ENCODE data around the gene MPZL3.
A peak's percentile ranks its signal among the peaks of the same experiment; 100 is the strongest.
"Not testable (repeated sequence)": the region's sequence is repeated elsewhere in the genome, so short reads cannot be mapped to it uniquely, and the experiment has no call there.

Gene MPZL3

GRCh38 chr11:118194835-118195627, 57.1 kb downstream of the MPZL3 start:
- DNase-seq (ENCODE audit: low read depth), result peak; percentile 80
- peak overlapping the region; percentile 36 for H3K9ac ChIP-seq (ENCODE audit: low read length)
- H3K9me3 ChIP-seq (ENCODE audit: control insufficient read depth, low read length), result no peaks in the 10 kb centered on the region
- no peaks in the 10 kb centered on the region for H3K36me3 ChIP-seq (ENCODE audit: control insufficient read depth, insufficient read depth, low read length, severe bottlenecking)
- peaks cover 9% of the 10 kb centered on the region for H3K4me1 ChIP-seq (ENCODE audit: control insufficient read depth, insufficient read depth, low read length)
- H3K27me3 ChIP-seq (replicated peaks; ENCODE audit: control insufficient read depth, insufficient read depth, low read length), result peaks cover 8% of the 10 kb centered on the region
- no peak overlapping the region for H3K4me3 ChIP-seq (ENCODE audit: low read length)

GRCh38 chr11:118193910-118194566, 58.1 kb downstream of the MPZL3 start:
- H3K27me3 ChIP-seq (replicated peaks; ENCODE audit: control insufficient read depth, insufficient read depth, low read length), result peaks cover 8% of the 10 kb centered on the region
- no peak overlapping the region for H3K9ac ChIP-seq (ENCODE audit: low read length)
- no peaks in the 10 kb centered on the region for H3K9me3 ChIP-seq (ENCODE audit: control insufficient read depth, low read length)
- no peak overlapping the region for H3K4me3 ChIP-seq (ENCODE audit: low read length)
- peaks cover 9% of the 10 kb centered on the region for H3K4me1 ChIP-seq (ENCODE audit: control insufficient read depth, insufficient read depth, low read length)
- DNase-seq (ENCODE audit: low read depth), result no peak
- H3K36me3 ChIP-seq (ENCODE audit: control insufficient read depth, insufficient read depth, low read length, severe bottlenecking), result no peaks in the 10 kb centered on the region

GRCh38 chr11:118192817-118193216, 59.3 kb downstream of the MPZL3 start:
- not testable (repeated sequence) for H3K27me3 ChIP-seq (replicated peaks; ENCODE audit: control insufficient read depth, insufficient read depth, low read length); H3K9me3 ChIP-seq (ENCODE audit: control insufficient read depth, low read length); H3K36me3 ChIP-seq (ENCODE audit: control insufficient read depth, insufficient read depth, low read length, severe bottlenecking); H3K4me1 ChIP-seq (ENCODE audit: control insufficient read depth, insufficient read depth, low read length); DNase-seq (ENCODE audit: low read depth); H3K4me3 ChIP-seq (ENCODE audit: low read length); H3K9ac ChIP-seq (ENCODE audit: low read length)

- DNase-seq (ENCODE audit: low read depth); H3K27me3 ChIP-seq (replicated peaks; ENCODE audit: control insufficient read depth, insufficient read depth, low read length); H3K9ac ChIP-seq (ENCODE audit: low read length); H3K36me3 ChIP-seq (ENCODE audit: control insufficient read depth, insufficient read depth, low read length, severe bottlenecking); H3K4me3 ChIP-seq (ENCODE audit: low read length); H3K4me1 ChIP-seq (ENCODE audit: control insufficient read depth, insufficient read depth, low read length); H3K9me3 ChIP-seq (ENCODE audit: control insufficient read depth, low read length): not testable (repeated sequence)
Measured at GRCh38 chr11:118190942-118191506, 61.1 kb downstream of the MPZL3 start.

- Histone ChIP-seq H3K9me3 (ENCODE audit: control insufficient read depth, low read length) (peaks cover 4% of the 10 kb centered on the region), H3K9ac (ENCODE audit: low read length) (no peak overlapping the region), H3K4me1 (ENCODE audit: control insufficient read depth, insufficient read depth, low read length) (no peaks in the 10 kb centered on the region), H3K36me3 (ENCODE audit: control insufficient read depth, insufficient read depth, low read length, severe bottlenecking) (no peaks in the 10 kb centered on the region), H3K27me3 (replicated peaks; ENCODE audit: control insufficient read depth, insufficient read depth, low read length) (peaks cover 13% of the 10 kb centered on the region), H3K4me3 (ENCODE audit: low read length) (no peak overlapping the region)
- DNase-seq (ENCODE audit: low read depth), result no peak
Measured at GRCh38 chr11:118186346-118187107, 65.6 kb downstream of the MPZL3 start.

GRCh38 chr11:118184784-118185579, 67.2 kb downstream of the MPZL3 start:
- Histone ChIP-seq H3K4me3 (ENCODE audit: low read length) (no peak overlapping the region), H3K36me3 (ENCODE audit: control insufficient read depth, insufficient read depth, low read length, severe bottlenecking) (no peaks in the 10 kb centered on the region), H3K27me3 (replicated peaks; ENCODE audit: control insufficient read depth, insufficient read depth, low read length) (peaks cover 20% of the 10 kb centered on the region), H3K9ac (ENCODE audit: low read length) (no peak overlapping the region), H3K4me1 (ENCODE audit: control insufficient read depth, insufficient read depth, low read length) (no peaks in the 10 kb centered on the region), H3K9me3 (ENCODE audit: control insufficient read depth, low read length) (peaks cover 4% of the 10 kb centered on the region)
- no peak for DNase-seq (ENCODE audit: low read depth)

- H3K4me1 ChIP-seq (ENCODE audit: control insufficient read depth, insufficient read depth, low read length); H3K9ac ChIP-seq (ENCODE audit: low read length); H3K9me3 ChIP-seq (ENCODE audit: control insufficient read depth, low read length); DNase-seq (ENCODE audit: low read depth); H3K36me3 ChIP-seq (ENCODE audit: control insufficient read depth, insufficient read depth, low read length, severe bottlenecking); H3K4me3 ChIP-seq (ENCODE audit: low read length): not testable (repeated sequence)
- H3K27me3 ChIP-seq (replicated peaks; ENCODE audit: control insufficient read depth, insufficient read depth, low read length), result peaks cover 24% of the 10 kb centered on the region
Measured at GRCh38 chr11:118183691-118184090, 68.5 kb downstream of the MPZL3 start.

- H3K4me1 ChIP-seq (ENCODE audit: control insufficient read depth, insufficient read depth, low read length), result no peaks in the 10 kb centered on the region
- H3K9ac ChIP-seq (ENCODE audit: low read length), result no peak overlapping the region
- no peak overlapping the region for H3K4me3 ChIP-seq (ENCODE audit: low read length)
- H3K27me3 ChIP-seq (replicated peaks; ENCODE audit: control insufficient read depth, insufficient read depth, low read length), result peaks cover 41% of the 10 kb centered on the region
- H3K9me3 ChIP-seq (ENCODE audit: control insufficient read depth, low read length), result peaks cover 4% of the 10 kb centered on the region
- DNase-seq (ENCODE audit: low read depth), result peak; percentile 34
- H3K36me3 ChIP-seq (ENCODE audit: control insufficient read depth, insufficient read depth, low read length, severe bottlenecking), result no peaks in the 10 kb centered on the region
Measured at GRCh38 chr11:118180300-118180703, 71.9 kb downstream of the MPZL3 start.

GRCh38 chr11:118176778-118177134, 75.4 kb downstream of the MPZL3 start:
- no peak for DNase-seq (ENCODE audit: low read depth)
- Histone ChIP-seq H3K9me3 (ENCODE audit: control insufficient read depth, low read length) (no peaks in the 10 kb centered on the region), H3K4me3 (ENCODE audit: low read length) (no peak overlapping the region), H3K36me3 (ENCODE audit: control insufficient read depth, insufficient read depth, low read length, severe bottlenecking) (no peaks in the 10 kb centered on the region), H3K27me3 (replicated peaks; ENCODE audit: control insufficient read depth, insufficient read depth, low read length) (peaks cover 47% of the 10 kb centered on the region), H3K9ac (ENCODE audit: low read length) (no peak overlapping the region), H3K4me1 (ENCODE audit: control insufficient read depth, insufficient read depth, low read length) (no peaks in the 10 kb centered on the region)
